ENCODE data around the gene GALNTL6.
"Not testable (repeated sequence)": the region's sequence is repeated elsewhere in the genome, so short reads cannot be mapped to it uniquely, and the experiment has no call there.

Gene GALNTL6

DNA sequence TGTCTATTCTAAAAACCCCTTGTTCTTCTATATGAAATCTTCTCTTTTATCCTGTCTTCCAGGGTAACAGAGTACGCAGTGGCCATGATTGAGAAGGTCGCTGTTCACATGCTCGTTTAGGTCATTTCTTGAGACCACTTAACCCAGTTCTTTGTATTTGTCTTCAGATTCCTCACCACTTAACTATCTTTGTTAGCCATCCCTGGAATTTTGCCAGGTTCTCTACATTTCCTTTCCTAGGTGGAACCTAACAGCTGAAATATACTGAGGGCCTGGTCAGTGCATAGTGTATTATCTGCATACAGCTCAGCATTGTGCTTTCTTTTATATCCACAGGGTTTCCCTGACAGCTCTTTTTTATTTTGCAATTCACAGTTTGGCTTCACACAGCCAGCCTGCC, 1206.5 kb downstream of the GALNTL6 start:
- no peak for DNase-seq (ENCODE audit: low read depth)

DNA sequence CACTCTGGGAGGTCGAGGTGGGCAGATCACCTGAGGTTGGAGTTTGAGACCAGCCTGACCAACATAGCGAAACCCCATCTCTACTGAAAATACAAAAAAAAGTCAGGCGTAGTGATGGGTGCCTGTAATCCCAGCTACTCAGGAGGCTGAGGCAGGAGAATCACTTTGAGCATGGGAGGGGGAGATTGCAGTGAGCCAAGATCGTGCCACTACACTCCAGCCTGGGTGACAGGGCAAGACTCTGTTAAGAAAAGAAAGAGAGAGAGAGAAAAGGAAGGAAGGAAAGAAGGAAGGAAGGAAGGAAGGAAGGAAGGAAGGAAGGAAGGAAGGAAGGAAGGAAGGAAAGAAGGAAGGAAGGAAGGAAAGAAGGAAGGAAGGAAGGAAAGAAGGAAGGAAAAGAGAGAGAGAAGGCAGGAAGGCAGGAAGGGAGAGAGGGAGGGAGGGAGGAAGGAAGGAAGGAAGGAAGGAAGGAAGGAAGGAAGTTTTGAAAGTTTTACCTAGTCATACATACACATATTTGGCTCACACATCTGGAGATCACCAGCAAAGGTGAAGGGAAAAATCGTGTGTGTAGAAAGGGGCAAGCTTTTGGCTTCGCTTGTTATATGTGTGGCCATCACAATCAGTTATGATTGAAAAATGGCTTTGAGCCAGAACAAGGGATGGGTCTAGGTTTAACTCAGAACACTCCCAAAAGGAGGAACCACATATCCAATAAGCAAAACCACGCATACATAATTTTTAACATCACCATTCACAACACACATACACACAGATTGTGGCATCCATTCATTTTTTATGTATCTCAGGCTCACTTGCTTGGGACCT, 1208.8 kb downstream of the GALNTL6 start:
- DNase-seq (ENCODE audit: low read depth): not testable (repeated sequence)

DNA sequence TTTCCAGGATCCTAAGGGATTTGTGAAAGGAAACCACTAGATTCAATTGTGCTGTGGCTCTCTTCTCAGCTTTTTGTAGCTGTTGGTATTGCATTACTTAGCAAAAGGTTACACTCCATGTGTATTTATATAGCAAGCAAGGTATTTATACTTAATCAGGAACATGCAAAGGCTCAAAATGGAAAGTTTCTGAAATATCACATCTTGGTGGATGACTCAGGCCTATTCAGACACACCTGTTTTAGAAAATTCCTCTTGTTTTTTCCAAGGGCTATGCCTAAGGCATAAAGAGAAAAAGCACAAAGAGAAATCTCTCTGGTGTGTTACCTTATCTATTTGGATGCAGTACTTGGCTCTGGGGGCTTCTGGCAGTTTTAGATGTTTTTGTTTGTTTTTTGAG, 1211.0 kb downstream of the GALNTL6 start:
- DNase-seq (ENCODE audit: low read depth): no peak

DNA sequence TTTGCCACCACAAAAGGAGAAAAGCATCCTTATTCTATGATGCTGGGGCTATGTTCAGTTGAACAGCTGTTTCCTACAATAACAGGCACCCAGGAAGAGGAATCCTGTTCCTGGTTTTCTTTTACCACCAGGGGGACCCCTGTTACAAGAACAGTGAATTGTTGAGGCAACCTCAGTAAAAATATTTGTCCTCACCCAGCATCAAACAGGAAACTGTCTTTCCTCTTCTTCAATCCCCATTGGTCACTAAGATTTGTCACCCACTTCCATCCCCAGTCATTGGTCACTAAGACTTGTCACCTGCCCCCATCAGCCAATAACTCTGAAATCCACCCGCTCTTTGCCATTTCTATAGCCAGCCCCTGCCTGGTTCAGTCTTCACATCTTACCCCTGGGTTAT, 1211.9 kb downstream of the GALNTL6 start:
- no peak for DNase-seq (ENCODE audit: low read depth)

DNA sequence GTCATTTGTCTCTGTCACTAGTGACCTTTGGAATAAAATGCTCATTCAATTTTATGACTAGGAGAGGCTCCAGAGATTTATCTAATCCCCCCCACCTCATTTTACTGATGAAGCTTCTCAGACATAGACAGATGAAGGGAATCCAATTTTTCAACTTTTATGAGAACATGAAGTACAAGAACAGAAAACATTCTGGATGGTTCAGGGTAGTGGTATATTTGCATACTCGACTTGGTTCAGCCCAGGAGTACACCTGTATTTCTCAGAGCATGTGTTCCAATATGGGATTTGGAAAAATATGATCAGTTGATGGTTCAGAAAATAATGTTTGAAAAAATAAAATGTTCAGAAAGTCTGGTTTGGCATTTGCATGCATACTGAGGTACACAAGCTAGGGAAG, 1224.0 kb downstream of the GALNTL6 start:
- DNase-seq (ENCODE audit: low read depth): no peak

DNA sequence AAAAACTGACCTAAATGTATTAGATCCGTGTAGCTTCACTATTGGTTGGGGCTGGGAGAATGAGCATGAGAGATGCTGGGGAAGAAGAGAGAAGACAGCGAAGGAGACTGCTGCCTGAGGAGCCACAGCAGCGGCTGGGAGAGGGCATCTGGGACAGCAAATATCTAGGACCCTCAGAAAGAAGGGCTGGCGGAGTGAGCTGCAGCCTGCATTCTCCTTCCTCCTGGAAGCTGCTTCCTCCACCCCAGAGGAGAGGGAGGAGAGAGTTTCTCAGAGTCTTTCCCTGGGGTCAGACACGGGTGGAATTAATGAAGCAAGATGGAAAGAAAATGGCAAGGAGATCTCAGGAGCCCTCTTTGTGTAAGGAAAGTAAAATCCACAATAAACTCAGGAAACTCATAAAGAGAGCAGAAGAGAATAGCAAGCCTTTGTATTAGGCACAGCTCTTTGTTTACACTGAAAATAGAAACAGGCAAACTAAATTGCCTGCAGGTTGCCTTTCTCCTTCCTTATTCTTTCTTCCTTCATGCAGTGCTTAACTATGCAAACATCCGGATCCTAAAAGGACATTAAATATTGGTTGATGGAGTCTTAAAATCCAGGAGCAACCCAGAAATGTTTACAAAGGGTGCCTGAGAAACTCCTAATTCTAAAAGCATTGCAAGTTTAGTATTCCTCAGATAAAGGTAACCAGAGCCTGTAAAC, 1225.1 kb downstream of the GALNTL6 start:
- no peak for DNase-seq (ENCODE audit: low read depth)

DNA sequence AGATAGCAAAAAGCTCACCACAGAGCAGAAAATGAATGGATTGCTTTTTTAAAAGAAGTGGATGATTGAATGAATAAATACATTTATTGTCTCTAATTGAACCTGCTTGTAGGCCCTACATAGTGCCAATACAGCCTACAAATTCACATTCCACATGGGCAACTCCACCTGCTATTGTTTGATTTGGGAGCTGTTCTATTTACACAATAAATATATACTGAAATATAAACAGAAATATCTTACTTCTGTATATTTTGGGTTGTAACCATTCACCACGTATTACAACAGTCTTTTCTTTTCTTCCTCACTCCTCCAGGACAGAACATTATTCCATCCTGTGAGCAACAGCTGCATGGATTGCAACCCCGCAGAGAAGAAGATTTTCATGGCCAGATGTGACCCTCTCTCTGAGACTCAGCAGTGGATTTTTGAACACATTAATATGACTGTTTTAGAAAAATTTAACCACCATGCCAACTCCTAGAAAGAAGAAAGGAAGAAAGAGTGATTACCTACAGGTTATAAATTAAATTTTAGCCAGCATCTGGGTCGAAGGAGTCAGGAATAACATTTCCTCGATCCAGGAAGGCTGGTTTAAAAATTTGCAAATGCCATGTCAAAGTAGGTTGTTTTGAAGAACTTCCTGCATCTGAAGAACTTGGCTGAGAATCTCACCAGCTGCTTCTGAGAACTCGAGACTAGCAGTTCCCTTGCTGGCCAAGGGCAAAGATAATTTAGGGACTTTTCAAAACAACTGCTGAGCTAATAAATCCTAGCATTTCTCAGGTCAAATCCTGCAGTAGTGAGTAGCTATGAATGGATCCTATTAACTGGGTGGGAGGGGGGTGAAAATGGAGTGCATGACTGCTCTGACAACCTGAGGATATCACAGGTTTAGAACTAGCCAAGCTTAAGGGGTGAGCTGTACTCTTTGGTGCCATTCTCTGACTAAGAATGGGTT, 1226.7 kb downstream of the GALNTL6 start:
- DNase-seq (ENCODE audit: low read depth): no peak

DNA sequence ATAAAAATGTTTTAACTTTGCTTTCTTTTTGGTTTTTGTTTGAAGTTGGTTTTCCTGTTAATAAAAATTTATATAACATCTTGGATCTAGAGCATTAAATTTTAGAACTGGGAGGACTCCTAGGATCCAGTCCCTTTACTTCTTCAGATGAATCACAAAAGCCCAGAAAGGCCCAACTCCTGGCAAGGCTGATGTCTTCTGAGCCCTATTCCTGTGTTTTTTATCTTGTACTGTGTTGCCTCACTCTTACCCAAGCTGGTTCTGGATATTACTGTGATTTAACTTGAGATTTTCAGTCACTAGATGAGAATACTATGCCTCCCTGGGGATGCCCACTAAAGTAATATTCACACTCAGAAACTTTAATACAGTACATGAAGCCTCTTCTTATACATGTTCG, 1228.3 kb downstream of the GALNTL6 start:
- no peak for DNase-seq (ENCODE audit: low read depth)

DNA sequence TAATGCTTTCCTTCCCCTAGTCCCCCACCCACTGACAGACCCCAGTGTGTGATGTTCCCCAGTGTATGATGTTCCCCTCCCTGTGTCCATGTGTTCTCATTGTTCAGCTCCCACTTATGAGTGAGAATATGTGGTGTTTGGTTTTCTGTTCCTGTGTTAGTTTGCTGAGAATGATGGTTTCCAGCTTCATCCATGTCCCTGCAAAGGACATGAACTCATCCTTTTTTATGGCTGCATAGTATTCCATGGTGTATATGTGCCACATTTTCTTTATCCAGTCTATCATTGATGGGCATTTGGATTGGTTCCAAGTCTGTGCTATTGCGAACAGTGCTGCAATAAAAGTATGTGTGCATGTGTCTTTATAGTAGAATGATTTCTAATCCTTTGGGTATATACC, 1228.9 kb downstream of the GALNTL6 start:
- DNase-seq (ENCODE audit: low read depth): not testable (repeated sequence)

DNA sequence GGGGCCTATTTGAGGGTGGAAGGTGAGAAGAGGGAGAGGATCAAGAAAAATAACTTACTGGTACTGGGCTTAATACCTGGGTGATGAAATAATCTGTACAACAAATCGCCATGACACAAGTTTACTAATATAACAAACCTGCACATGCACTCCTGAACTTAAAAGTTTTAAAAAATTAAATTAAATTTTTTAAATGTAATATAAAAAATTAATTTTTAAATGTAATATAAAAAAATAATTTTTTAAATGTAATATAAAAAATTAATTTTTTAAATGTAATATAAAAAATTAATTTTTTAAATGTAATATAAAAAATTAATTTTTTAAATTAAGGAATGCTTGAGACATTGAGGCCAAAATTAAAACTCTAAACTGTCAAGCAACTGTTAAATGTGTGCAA, 1231.1 kb downstream of the GALNTL6 start:
- DNase-seq (ENCODE audit: low read depth): no peak

DNA sequence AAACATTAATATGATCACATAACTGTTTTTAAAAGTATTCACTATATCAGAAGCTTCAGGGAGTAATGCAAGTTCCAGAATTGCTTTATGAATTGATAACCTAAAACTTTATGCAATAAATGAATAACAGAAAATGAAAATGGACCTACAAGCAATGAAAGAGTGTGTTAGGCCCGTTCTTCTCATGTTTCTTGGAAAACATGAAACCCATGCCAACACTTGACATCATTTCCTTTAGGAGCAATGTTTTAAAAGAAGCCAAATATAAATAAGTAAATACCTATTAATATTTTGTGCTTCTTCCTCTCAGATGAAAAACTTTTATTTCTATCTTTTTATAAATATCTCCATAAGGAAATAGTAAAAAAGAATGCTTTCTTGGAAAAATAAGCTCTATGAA, 1232.4 kb downstream of the GALNTL6 start:
- DNase-seq (ENCODE audit: low read depth): no peak

DNA sequence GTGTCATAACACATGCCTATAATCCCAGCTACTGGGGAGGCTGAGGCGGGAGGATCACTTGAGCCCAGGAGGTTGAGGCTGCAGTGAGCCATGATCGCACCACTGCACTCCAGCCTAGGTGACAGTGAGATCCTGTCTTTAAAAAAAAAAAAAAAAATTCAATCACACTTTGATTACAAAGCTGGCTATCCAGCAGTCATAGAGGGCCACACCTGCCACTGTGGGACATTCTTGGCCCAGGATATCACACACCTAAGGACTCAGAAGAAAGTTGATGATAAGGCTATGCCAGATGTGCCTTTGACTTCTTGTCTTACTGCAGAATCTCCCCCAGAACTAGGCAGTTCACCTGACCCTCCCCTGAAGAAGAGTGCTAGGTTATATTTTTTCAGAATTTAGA, 1232.9 kb downstream of the GALNTL6 start:
- no peak for DNase-seq (ENCODE audit: low read depth)

DNA sequence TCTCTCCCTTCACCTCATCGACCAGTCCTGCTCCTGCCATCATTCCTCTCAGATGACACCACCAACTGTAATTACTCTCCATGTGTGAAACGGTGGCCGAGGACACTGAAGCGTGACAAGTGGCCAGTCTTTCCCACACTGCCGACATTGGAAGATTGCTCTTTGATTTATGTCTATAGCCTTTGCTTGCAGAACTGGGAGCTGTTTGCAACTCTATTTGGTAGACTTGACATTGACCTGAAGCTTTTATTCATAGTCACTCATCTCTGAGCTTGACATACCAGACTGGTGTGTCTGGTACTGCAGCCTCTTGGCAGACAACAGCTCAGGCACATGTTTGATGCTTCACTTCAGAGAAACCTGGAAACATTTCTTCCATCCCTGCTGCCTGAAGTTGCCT, 1233.6 kb downstream of the GALNTL6 start:
- DNase-seq (ENCODE audit: low read depth): no peak

DNA sequence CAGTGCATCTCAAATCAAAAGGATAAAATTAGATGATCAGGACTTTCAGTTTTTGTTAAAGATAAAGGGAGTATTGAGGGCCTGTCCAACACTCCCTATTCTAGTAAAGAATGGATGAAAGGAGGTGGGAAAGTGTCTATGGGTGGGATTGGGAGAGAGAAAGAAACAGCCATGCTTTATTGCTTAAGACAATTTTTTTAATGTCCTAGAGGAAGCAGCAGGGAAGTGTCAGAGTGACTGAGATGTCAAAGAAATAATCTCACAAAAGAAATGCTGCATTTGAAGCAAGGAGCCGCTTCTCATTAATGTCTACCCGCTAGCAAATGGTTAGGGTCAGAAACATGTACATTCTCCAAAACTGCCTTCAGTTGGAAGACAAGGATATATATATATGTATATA, 1238.0 kb downstream of the GALNTL6 start:
- no peak for DNase-seq (ENCODE audit: low read depth)

DNA sequence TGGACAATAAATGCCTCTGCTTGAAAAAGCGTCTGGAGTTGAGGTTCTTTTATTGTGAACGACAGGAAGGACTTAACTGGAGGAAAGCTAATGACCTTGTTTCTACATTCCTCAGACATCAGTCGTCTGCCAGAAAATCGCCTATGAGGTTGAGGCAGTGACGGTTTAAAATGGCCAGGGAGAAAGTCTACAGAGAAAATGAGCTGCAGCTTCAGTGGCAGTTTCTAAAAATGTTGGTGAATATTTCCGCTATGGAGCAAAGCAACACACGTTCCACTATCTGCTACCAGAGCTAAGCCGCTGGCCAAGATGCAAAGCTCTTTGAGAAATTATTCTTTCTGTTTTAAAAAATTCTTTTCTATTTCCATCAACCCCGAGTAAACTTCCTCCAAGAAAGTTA, 1238.5 kb downstream of the GALNTL6 start:
- no peak for DNase-seq (ENCODE audit: low read depth)

DNA sequence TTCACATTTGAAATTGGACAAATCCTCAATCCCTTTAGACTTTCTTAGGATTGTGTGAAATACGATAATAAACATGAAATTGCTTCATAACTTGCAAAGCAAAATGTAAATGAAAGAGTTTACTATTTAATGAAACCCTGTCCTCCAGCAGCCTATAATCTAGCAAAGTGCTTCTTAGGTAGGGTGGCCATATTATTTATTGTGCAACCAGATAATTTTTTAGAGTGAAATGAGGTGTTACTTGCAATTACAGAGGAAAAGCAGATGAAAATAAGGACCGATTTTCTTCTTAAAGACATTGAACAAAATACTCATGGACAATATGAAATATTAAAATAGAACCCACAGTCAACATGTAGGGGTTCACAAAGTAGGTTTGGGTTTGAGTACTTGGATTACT, 1239.2 kb downstream of the GALNTL6 start:
- DNase-seq (ENCODE audit: low read depth): no peak

DNA sequence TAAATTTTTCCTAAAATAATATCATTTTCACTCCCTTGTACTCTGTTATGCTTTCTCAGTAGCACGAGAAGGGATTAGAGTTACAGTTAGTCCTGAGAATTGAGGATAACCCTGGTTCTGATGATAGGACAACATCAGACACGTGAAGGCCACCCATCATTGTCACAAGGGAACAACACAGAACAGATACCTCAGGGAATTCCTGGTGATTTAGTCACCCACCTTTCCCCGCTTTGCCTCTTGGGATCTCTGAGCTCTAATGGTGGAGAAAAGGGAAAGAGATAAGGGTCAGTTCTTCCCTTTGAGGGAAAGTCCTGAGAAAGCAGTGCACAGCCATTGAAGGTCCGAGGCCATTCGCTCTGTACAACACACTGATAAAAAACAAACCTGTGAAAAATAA, 1243.1 kb downstream of the GALNTL6 start:
- no peak for DNase-seq (ENCODE audit: low read depth)

DNA sequence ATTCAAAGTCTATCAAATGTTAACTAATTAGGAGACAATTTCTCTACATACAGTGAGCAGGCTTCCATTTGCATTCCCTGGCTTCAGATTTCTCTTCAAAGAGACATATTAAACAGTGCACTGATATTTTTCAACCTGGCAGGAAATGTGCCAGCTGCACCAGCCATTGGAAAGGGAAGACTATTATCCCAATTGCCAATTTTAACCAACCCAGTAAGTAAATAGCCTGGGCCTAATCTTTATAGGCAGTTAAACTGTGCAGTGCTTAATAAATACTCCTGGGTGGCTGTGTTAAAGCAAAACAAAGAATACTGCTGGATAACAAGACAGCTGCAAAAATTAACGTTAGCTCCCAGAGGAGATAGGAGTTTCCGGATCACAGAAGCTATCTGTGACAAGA, 1243.5 kb downstream of the GALNTL6 start:
- no peak for DNase-seq (ENCODE audit: low read depth)

DNA sequence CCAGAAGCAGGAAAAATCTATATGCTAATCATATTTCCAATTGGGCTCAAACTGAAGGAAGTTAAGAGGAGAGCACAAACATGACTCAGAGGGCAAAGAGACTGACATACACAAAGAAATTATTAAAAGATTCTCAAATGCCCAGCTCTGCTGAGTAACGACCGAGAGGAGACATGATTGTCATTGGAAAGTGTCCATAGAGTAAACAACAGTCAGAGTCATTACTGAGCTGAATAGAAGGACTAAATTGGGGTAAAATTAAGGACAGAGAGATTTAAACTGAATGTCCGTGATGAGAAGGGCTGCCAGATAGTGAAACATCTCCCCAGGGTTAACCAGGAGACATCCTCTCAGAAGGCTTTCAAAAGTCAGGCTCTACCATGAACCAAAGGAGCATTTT, 1244.2 kb downstream of the GALNTL6 start:
- DNase-seq (ENCODE audit: low read depth): no peak

DNA sequence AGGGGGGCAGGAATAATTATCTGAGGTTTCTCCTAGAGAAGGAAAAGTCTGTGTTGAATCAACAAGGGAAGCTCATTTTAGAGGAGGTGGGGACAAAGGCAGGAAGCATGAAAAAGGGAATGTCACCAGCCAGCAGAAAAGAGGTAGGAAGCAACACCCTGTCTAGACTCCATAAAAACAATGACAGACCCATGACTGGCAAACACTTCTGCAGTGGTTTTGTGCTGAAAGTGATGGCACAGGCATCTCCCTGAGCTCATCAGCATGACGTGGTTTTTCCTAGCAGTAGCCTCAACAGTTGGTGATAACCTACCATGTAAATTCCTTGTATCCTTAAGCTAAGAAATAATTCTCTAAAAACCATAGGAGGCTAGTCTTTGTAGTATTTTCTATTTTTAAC, 1244.7 kb downstream of the GALNTL6 start:
- DNase-seq (ENCODE audit: low read depth): no peak

DNA sequence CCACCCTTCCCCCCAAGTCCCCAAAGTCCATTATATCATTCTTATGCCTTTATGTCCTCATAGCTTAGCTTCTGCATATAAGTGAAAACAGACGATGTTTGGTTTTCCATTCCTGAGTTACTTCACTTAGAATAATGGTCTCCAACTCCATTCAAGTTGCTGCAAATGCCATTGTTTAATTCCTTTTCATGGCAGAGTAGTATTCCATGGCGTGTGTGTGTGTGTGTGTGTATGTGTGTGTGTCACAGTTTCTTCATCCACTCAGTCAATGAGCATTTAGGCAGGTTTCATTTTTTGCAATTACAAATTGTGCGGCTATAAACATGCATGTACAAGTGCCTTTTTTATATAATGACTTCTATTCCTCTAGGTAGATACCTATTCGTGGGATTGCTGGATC, 1248.0 kb downstream of the GALNTL6 start:
- no peak for DNase-seq (ENCODE audit: low read depth)

DNA sequence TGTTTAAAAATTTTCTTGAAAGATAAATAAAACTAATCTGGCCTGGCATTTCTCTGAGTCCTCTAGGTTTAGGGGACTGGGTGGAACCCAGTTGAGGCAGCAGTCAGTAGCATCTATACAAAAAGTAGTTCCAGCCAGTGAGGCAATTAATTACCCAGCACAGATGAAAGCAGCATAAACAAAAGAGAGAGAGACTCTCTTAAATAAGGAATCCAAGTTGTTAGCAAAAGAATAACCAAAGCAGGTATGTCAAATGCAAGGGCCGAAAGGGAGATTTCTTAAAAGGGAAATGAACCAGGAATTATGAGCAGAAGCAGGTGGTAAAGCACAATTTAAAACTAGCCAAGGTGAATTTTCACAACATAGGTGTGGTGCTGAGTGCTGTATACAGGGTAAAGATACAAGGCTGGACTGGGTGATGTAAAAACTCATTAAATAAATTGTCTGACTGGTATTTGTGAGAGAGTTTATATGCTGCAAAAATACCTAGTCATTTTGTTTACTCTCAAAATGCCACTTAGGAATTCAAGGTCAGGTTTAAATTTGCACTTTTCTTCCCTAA, 1260.8 kb downstream of the GALNTL6 start:
- DNase-seq (ENCODE audit: low read depth): no peak
